NK-92 treated with Interleukin-12 subunit alpha and Interleukin-12 subunit beta, amount 100 ng/mL, for 24 hours (cell line): ENCODE measurements around the gene CHRNA4.
"Not testable (repeated sequence)": the region's sequence is repeated elsewhere in the genome, so short reads cannot be mapped to it uniquely, and the experiment has no call there.

Experiments
- DNase-seq: peaks from one replicate; lab custom pipeline; 2025; lab: John Stamatoyannopoulos, UW

The CHRNA4 gene

DNA sequence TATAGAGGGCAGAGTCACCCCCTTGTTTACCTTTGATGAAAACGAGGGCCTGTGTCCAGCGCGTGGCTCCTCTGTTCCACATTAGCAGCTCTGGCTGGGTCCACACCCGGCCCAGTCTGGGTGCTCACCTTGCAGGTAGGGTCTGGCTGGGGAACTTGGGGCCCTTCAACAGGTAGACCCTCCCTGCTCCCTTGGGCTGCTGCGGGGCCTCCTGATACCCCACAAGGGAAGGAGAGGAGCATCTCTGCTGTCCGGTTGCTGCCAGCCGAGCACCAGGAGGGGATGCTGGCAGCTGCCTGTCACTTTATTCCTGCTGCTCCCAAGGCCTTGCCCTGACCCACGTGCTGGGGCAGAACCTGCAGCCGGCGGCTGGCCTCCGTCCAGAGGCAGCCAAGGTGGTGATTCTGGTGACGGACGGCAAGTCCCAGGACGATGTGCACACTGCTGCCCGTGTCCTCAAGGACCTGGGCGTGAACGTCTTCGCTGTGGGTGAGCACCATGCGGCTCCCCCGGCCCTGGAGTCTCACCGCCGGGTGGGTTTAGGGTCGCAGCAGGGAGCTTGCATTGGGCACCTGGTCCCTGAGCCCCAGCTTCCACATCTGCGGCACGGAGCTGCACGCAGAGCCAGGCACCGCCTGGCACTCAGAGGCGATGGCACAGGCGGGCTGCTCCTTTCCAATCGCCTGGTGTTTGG, 52.8 kb downstream of the CHRNA4 start:
- DNase-seq, result no peak

GRCh38 chr20:63307538-63308217, 53.5 kb downstream of the CHRNA4 start:
- DNase-seq, result no peak

- no peak for DNase-seq
These were observed 54.2 kb downstream of the CHRNA4 start for GRCh38 chr20:63306673-63307537.

GRCh38 chr20:63305933-63306672, 55.0 kb downstream of the CHRNA4 start:
- not testable (repeated sequence) for DNase-seq

- DNase-seq, result no peak
These were observed 55.8 kb downstream of the CHRNA4 start for GRCh38 chr20:63305393-63305792.

DNA sequence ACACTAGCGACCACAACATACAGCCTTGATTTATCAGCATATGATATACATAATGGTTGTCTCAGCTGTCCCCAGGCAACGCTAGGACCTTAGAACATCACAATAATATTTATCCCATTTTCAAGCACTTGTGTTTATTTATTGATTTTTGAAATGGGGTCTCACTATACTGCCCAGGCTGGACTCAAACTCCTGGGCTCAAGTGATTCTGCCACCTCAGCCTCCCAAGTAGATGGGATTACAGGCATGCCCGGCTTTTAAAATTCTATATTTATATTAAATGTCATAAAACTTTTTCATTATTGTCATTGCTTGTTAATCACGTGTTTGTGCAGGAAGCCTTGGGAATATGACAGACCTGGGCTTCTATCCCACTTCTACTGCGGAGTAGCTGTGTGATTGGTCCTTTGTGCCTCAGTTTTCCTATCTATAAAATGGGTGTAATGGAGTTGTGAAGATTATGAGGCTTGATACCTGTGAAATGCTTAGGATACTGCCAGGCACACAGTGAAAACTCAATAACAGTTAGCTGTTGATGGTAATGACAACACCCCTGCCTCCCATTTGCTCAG, 58.0 kb downstream of the CHRNA4 start:
- no peak for DNase-seq

DNA sequence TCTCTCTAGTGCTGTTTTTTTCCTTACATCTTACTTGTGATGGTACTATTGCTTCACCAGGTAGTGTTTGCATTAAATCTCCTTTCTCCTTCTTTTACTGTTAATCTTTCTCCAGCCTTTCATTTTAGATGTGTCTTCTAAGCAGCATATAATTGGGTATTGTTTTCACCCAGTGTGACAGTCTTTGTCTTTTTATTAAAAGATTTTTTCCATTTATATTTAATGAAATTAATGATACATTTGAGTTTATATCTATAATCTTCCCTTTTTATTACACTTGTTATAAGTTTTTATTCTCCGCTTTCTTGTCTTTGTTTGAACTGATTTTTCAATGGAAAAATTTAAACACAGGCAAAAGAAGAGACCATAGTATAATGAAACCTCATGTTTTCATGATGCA, 59.5 kb downstream of the CHRNA4 start:
- DNase-seq, result no peak

- no peak for DNase-seq
These were observed 62.3 kb downstream of the CHRNA4 start for GRCh38 chr20:63298731-63299312.

GRCh38 chr20:63297796-63298572, 63.2 kb downstream of the CHRNA4 start:
- DNase-seq, result no peak

DNA sequence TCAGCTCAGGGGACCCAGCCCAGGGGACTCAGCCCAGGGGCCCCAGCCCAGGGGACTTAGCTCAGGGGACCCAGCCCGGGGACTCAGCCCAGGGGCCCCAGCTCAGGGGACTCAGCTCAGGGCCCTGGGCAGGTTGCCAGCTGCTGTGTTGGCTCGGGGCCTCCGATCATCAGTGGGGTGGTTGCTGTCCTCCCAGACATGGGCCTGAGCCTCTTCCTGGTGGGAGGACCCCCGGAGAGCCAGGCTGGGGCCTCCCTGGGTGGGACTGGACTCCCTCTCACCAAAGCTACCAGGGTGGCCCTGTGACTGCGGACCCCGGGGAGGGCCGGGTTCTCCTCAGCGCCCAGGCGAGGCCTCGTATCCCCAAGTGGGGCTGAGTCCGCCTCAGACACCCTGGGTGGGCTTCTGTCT, 63.8 kb downstream of the CHRNA4 start:
- DNase-seq, result no peak

DNA sequence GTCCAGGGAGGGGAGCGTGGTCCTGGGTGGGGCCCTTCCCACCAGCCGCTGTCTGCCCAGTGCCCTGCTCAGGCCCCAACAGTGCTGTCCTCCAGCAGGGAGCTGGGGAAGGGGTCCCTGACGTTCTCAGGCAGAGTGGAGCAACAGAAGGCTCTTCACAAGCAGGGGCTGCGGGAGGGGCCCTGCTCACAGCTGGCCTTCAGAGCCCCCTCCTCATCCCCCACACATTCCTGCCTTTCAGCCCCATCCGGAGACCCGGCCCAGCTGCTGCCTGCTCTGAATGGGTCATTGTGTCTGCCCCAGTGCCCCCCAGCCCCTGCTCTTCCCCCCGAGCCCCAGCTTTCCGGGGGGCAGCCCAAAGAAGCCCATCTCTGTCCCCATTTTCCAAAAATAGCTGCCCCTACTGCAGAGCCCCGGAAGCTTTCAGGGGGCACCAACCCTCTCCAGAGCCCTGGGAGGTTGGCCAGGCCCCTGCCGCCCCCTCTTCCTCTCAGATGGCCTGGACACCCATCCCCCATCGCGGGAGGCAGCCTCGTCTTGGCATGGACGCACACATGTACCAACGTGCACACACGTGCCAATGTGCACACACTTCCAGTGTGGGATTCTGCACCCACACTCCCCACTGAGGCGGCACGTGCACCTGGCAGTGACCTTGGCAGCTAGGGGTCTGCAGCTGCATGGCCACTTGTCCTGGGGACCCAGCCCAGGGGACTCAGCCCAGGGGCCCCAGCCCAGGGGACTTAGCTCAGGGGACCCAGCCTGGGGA, 64.4 kb downstream of the CHRNA4 start:
- no peak for DNase-seq

DNA sequence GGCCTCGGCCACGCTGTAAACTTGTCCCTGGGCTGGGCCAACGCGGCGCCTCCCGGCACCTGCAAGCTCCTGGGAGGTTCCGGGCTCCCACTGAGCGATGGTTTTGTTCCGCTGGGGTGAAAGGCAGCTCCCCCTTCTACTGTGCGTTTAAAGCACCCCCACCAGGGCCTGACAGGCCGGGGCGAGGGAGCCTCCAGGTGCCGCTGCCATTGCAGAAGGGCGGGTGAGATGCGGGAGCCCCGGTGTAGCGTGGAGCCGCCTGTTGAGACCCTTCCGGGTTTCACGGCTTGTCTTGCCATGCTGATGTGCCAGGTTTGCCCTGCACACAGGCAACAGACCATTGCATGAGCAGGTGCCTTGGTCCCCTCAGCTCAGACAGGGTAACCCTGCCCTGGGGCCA, 65.3 kb downstream of the CHRNA4 start:
- DNase-seq, result no peak

GRCh38 chr20:63295422-63295821, 65.7 kb downstream of the CHRNA4 start:
- DNase-seq, result no peak

GRCh38 chr20:63295018-63295417, 66.1 kb downstream of the CHRNA4 start:
- DNase-seq, result no peak

- DNase-seq, result no peak
These were observed 66.6 kb downstream of the CHRNA4 start for GRCh38 chr20:63294536-63294900.

- DNase-seq, result no peak
These were observed 67.1 kb downstream of the CHRNA4 start for GRCh38 chr20:63293871-63294535.

DNA sequence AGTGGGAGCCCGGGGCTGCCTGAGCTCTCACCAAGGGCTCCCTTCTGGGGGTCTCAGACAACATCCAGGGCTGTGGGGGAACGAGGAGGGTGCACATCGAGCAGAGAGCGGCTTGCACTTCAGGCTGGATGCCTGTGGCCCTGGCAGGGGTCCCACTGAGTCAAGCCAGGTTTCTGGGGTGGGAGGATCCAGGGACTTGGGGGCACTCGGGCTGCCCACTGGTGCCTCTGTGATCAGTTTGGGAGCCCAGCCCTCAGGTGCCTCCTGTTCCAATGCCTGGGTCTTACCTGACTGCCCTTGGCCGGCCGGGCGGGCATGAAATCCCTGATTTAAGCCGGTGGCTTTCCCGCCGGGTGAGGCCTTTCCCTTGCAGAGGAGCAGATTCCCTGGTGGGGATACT, 67.7 kb downstream of the CHRNA4 start:
- no peak for DNase-seq
